Colonic mucosa (tissue), 4 donors: Measurements from ENCODE around the gene CRTAC1. TPM values are rescaled to one million over a fixed set of nuclear protein-coding genes. Genes with fewer than 3 reads are reported as not detected.

ENCODE experiments used
- DNase-seq: peaks from one replicate; pipeline ENCODE4 v3.0.0-alpha.2; 2020
- H3K27ac ChIP-seq: fragments of 200-600 bp; one replicate; pipeline ENCODE4 v1.8.0; 2021
- H3K27me3 ChIP-seq: fragments of 200-600 bp; one replicate; pipeline ENCODE4 v1.8.0; 2021
- H3K36me3 ChIP-seq: fragments of 200-600 bp; one replicate; pipeline ENCODE4 v1.8.0; 2021
- H3K4me1 ChIP-seq: fragments of 200-600 bp; one replicate; pipeline ENCODE4 v1.8.0; 2021; ENCODE audit warnings: mild to moderate bottlenecking
- H3K4me3 ChIP-seq: fragments of 200-600 bp; one replicate; pipeline ENCODE4 v1.8.0; 2021
- H3K9ac ChIP-seq, 2 donors: one replicate each; pipeline ENCODE4 v1.7.0; 2013; ENCODE audit warnings: control low read depth in 2 of 2, low read depth in 2 of 2, low read length in 2 of 2
- H3K9me3 ChIP-seq: fragments of 200-600 bp; one replicate; pipeline ENCODE4 v1.8.0; 2021
- intact Hi-C: fragments of 100-400 bp; cut with DNase I; formaldehyde crosslinking; loops from one replicate; pipeline ENCODE4 v1.14.1; 2022
- total RNA-seq, 2 donors: library from RNA; stranded (reverse); fragmentation: NEBNext Ultra II Directional in 1 of 2; extraction: Animal tissue kit (Norgen Biotek cat#: 25700) in 1 of 2; gene quantifications; one replicate each; pipeline ENCODE4 v1.2.1, GENCODE V29; 2021
- TF ChIP-seq, protein P1 (sequence below): fragments of 200-600 bp; IDR thresholded peaks from one replicate; pipeline ENCODE4 v1.8.0; 2022; ENCODE audit warnings: antibody characterized with exemption, mild to moderate bottlenecking
- donor health status: healthy.
- donor health status: DM: no; HTN: no; CAD: no.
- donor health status: DM: no; HTN: no; CAD: no.

Gene CRTAC1
- total RNA-seq, 2 donors from 2014 or later: 0.17 to 1.4 TPM

DNA sequence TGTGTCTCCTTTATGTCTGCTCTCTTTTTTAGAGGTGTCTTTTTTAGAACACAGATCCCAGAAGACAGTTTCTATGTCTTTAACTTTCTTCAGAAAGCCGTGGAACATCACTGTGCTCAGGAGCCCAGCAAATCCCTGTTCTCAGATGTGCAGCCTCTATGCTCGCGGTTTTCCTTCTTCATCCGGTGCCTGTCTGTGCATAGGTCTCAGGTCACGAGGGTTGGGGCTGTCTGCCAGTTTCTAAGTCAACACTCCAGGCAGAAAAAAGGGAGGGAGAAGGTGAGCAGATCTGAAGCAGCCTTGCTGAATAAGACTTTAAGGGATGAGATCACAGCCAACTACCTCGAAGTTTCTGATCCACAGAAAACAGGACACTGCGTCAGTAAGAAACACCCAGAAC lies 68.5 kb downstream of the CRTAC1 start:
- H3K27ac ChIP-seq: no peak overlapping the region
- intact Hi-C loops: no loop called here
- H3K9ac ChIP-seq: no peak overlapping the region
- H3K4me3 ChIP-seq: no peak overlapping the region
- no peak for DNase-seq
- no peaks in the 10 kb centered on the region for H3K36me3 ChIP-seq
- H3K4me1 ChIP-seq: no peaks in the 10 kb centered on the region
- H3K9me3 ChIP-seq: no peaks in the 10 kb centered on the region
- H3K27me3 ChIP-seq: no peaks in the 10 kb centered on the region
- TF ChIP-seq, protein P1, sequence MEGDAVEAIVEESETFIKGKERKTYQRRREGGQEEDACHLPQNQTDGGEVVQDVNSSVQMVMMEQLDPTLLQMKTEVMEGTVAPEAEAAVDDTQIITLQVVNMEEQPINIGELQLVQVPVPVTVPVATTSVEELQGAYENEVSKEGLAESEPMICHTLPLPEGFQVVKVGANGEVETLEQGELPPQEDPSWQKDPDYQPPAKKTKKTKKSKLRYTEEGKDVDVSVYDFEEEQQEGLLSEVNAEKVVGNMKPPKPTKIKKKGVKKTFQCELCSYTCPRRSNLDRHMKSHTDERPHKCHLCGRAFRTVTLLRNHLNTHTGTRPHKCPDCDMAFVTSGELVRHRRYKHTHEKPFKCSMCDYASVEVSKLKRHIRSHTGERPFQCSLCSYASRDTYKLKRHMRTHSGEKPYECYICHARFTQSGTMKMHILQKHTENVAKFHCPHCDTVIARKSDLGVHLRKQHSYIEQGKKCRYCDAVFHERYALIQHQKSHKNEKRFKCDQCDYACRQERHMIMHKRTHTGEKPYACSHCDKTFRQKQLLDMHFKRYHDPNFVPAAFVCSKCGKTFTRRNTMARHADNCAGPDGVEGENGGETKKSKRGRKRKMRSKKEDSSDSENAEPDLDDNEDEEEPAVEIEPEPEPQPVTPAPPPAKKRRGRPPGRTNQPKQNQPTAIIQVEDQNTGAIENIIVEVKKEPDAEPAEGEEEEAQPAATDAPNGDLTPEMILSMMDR: no peak

DNA sequence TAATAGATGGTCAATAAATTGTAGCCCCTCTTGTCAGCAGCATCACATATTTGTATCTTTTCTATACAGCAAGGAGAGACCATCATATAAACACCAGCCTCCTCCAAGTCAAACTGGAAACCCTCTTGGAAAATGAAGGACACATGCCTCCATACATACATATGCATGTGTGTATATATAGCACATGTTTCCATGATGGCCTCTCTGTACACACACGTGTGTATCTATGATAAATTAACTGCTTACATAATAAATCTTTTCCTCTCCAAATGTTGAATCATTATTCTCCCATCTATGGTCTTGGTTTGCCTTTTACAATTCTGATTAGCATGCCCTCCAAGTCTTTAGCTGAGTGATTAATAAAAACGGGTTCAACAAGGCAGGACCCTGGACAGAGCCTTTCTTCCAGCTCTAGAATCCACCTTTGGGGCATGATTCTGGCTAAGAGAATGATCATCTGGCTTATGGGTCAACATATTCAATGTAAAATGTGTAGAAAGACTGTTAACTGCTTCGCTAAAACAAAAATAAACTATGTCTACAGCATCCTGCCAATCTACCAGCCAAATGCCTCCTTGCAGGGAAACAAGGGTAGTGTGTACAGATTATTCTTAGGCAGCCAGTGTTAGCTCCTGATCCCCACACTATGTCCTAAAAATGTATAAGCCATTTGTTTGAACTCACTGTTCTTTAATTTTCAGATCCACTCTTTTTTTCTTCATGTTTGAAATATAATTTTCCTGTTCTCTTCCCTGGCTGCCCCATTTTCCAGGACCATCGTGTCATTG lies 70.0 kb downstream of the CRTAC1 start:
- H3K4me1 ChIP-seq: no peaks in the 10 kb centered on the region
- no peak overlapping the region for H3K4me3 ChIP-seq
- H3K9ac ChIP-seq: no peak overlapping the region
- no peaks in the 10 kb centered on the region for H3K27me3 ChIP-seq
- no peak overlapping the region for H3K27ac ChIP-seq
- no peaks in the 10 kb centered on the region for H3K36me3 ChIP-seq
- no peak for DNase-seq
- TF ChIP-seq, protein P1: no peak
- intact Hi-C loops: no loop called here
- no peaks in the 10 kb centered on the region for H3K9me3 ChIP-seq

GRCh38 chr10:97949462-97949861 lies 81.0 kb downstream of the CRTAC1 start:
- H3K9ac ChIP-seq: no peak overlapping the region
- no peaks in the 10 kb centered on the region for H3K36me3 ChIP-seq
- no peak overlapping the region for H3K4me3 ChIP-seq
- TF ChIP-seq, protein P1: no peak
- no peaks in the 10 kb centered on the region for H3K4me1 ChIP-seq
- no peak overlapping the region for H3K27ac ChIP-seq
- no peaks in the 10 kb centered on the region for H3K27me3 ChIP-seq
- no peak for DNase-seq
- intact Hi-C loops: no loop called here
- no peaks in the 10 kb centered on the region for H3K9me3 ChIP-seq

- H3K27ac ChIP-seq: no peak overlapping the region
- TF ChIP-seq, protein P1: no peak
- H3K27me3 ChIP-seq: no peaks in the 10 kb centered on the region
- H3K4me1 ChIP-seq: no peaks in the 10 kb centered on the region
- intact Hi-C loops: no loop called here
- no peaks in the 10 kb centered on the region for H3K9me3 ChIP-seq
- H3K4me3 ChIP-seq: no peak overlapping the region
- DNase-seq: no peak
- no peak overlapping the region for H3K9ac ChIP-seq
- no peaks in the 10 kb centered on the region for H3K36me3 ChIP-seq
These were observed 81.6 kb downstream of the CRTAC1 start for GRCh38 chr10:97948822-97949221.

- Histone ChIP-seq H3K27ac (no peak overlapping the region), H3K4me3 (no peak overlapping the region), H3K4me1 (no peaks in the 10 kb centered on the region), H3K9ac (no peak overlapping the region), H3K27me3 (no peaks in the 10 kb centered on the region), H3K9me3 (no peaks in the 10 kb centered on the region), H3K36me3 (no peaks in the 10 kb centered on the region)
- intact Hi-C loops: no loop called here
- no peak for DNase-seq
- TF ChIP-seq, protein P1: no peak
These were observed 85.6 kb downstream of the CRTAC1 start for GRCh38 chr10:97944772-97945171.
